Activated CD4-positive, alpha-beta T cell treated with anti-CD3 and anti-CD28 coated beads for 1 hour (primary cell): ENCODE measurements around the gene RSPRY1.

Source experiments
- DNase-seq: peaks from one replicate; pipeline ENCODE4 v3.0.0-alpha.2; 2020

Gene RSPRY1

GRCh38 chr16:57224651-57225335, 38.7 kb downstream of the RSPRY1 start:
- DNase-seq, result no peak

- DNase-seq, result no peak
Measured at GRCh38 chr16:57225978-57226377, 39.8 kb downstream of the RSPRY1 start.

- DNase-seq, result no peak
Measured at GRCh38 chr16:57226701-57227621, 40.8 kb downstream of the RSPRY1 start.

- no peak for DNase-seq
Measured at GRCh38 chr16:57229079-57229478, 43.0 kb downstream of the RSPRY1 start.

GRCh38 chr16:57231821-57232350, 45.8 kb downstream of the RSPRY1 start:
- no peak for DNase-seq

GRCh38 chr16:57233944-57234706, 48.0 kb downstream of the RSPRY1 start:
- no peak for DNase-seq

GRCh38 chr16:57234707-57235092, 48.6 kb downstream of the RSPRY1 start:
- no peak for DNase-seq

GRCh38 chr16:57235128-57236021, 49.2 kb downstream of the RSPRY1 start:
- DNase-seq, result no peak

GRCh38 chr16:57236022-57236350, 49.9 kb downstream of the RSPRY1 start:
- no peak for DNase-seq

GRCh38 chr16:57238682-57239081, 52.6 kb downstream of the RSPRY1 start:
- no peak for DNase-seq

- no peak for DNase-seq
Measured at GRCh38 chr16:57239107-57239506, 53.0 kb downstream of the RSPRY1 start.

- no peak for DNase-seq
Measured at GRCh38 chr16:57240851-57241250, 54.7 kb downstream of the RSPRY1 start.

- no peak for DNase-seq
Measured at GRCh38 chr16:57242650-57243049, 56.5 kb downstream of the RSPRY1 start.

GRCh38 chr16:57244463-57244766, 58.3 kb downstream of the RSPRY1 start:
- no peak for DNase-seq

- DNase-seq, result peak; percentile 95
Measured at GRCh38 chr16:57244767-57245471, 58.8 kb downstream of the RSPRY1 start, which contains the start of gene ARL2BP. Gene ARL2BP (plus strand): TSS chr16:57245259. CDS start chr16:57245368, 109 bp downstream.

- no peak for DNase-seq
Measured at GRCh38 chr16:57245472-57246113, 59.5 kb downstream of the RSPRY1 start.

GRCh38 chr16:57251352-57251751, 65.2 kb downstream of the RSPRY1 start:
- DNase-seq, result no peak

GRCh38 chr16:57252148-57252721, 66.1 kb downstream of the RSPRY1 start:
- no peak for DNase-seq

- no peak for DNase-seq
Measured at GRCh38 chr16:57253466-57253865, 67.3 kb downstream of the RSPRY1 start.

- DNase-seq, result no peak
Measured at GRCh38 chr16:57255686-57256415, 69.7 kb downstream of the RSPRY1 start.
